NCI-H146 treated with DMSO at 0.1 percent for 48 hours (cell line): ENCODE data around the gene ID3.
"Not testable (repeated sequence)": the region's sequence is repeated elsewhere in the genome, so short reads cannot be mapped to it uniquely, and the experiment has no call there.

Experiments
- DNase-seq: peaks from one replicate; lab custom pipeline; 2025; ENCODE audit not compliant: unreplicated experiment; lab: John Stamatoyannopoulos, UW

ID3 gene

GRCh38 chr1:23589585-23589986 lies 30.3 kb upstream of the ID3 start:
- DNase-seq, result no peak

DNA sequence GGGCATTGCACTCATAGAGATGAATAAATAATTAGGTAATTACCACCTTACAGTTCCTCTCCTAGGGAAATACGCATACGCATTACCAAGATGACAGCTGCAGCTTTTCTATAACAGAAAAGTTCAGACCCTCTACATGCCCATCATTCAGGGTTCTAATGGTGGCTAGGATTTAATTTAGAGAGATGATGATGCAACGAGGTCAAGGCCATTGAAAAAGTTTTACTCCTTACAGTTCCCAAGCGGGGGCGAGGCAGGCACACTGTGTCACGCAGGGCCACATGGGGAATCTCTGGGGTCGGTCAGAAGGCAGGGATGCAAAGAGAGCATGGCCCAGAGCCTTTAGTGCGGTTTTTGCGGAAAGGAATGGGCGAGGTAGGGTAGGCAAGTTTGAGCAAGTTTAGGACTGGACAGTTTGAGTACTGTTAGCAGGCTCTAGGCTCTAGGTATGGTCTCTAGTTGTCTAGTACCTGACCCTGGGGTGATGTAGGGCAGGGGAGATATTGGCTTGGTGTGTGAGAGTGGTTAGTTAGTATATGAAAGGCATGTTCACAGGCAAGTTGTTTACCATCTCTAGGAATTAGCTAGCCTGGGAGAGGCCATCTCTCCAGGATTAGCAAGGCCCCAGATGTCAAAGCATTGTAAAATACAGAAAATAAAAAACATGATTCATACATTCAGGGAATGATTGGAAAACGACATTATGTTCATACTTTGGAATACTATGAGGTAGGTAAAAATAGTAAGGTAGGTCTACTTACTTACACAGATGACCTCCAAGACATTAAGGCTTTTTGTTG lies 29.6 kb upstream of the ID3 start:
- no peak for DNase-seq

DNA sequence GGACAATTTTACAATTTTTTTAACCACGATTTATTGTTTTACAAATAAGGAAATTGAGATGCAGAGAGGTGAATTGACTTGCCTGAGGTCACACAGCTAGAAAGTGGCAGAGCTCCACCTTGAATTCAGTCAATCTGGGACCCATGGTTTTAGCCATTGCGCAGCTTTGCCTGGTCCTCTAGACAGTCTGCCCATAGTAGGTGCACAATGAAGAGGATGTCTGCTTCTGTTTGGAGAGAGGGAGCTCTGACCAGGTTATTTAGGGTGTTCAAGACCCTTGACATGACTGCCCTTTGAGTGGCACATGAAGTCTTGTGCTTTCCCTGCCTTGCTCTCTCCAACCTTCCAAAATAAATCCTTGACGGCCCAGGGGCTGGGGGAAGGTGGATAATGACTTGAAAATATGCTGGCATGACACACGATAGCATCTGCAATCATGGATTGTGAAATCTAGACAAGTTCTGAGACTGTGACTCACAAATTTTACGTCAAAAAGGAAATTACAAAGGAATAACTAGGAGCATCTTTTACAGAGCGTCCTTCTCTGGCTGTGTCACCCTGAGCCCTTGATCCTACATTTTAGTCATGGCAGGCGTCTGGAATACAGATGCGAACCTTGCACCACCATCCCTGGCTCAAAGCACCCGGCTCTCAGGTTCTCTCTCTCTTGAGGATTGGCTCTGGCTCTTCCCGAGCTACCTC lies 26.2 kb upstream of the ID3 start:
- DNase-seq, result no peak

- DNase-seq, result not testable (repeated sequence)
Measured at GRCh38 chr1:23583727-23584126, 24.4 kb upstream of the ID3 start.

GRCh38 chr1:23582820-23583219 lies 23.5 kb upstream of the ID3 start:
- DNase-seq, result no peak

- DNase-seq, result no peak
Measured at GRCh38 chr1:23581219-23581618, 21.9 kb upstream of the ID3 start.

GRCh38 chr1:23578997-23579363 lies 19.7 kb upstream of the ID3 start:
- no peak for DNase-seq

GRCh38 chr1:23578311-23578996 lies 19.2 kb upstream of the ID3 start:
- no peak for DNase-seq

GRCh38 chr1:23577056-23578004 lies 18.0 kb upstream of the ID3 start:
- DNase-seq, result no peak

GRCh38 chr1:23576338-23577055 lies 17.2 kb upstream of the ID3 start:
- DNase-seq, result no peak

GRCh38 chr1:23575226-23575810 lies 16.0 kb upstream of the ID3 start:
- no peak for DNase-seq

DNA sequence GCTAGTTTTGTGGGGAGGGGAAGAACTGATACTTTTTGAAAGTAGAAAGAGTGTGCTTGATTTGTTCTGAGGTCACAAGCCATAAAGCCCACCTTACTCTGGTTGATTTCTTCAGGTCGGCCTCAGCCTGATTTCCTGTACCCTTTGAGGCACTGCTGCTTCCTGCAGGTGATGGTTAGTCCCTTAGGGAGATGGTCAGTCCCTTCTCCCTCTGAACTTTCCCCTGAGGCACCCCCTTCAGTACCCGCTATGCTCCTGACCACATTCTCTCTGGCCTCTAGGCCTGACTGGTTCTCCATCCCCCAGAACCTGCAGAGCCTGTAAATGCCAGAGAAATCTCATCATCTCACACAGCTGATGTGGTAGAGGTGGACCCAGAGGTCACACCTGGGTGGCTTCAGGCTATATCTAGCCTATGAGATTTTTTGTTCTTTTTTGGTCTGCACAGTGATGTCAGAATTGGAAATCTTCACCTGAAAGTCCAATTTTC lies 15.0 kb upstream of the ID3 start:
- no peak for DNase-seq

- no peak for DNase-seq
Measured at GRCh38 chr1:23573574-23574182, 14.4 kb upstream of the ID3 start.

DNA sequence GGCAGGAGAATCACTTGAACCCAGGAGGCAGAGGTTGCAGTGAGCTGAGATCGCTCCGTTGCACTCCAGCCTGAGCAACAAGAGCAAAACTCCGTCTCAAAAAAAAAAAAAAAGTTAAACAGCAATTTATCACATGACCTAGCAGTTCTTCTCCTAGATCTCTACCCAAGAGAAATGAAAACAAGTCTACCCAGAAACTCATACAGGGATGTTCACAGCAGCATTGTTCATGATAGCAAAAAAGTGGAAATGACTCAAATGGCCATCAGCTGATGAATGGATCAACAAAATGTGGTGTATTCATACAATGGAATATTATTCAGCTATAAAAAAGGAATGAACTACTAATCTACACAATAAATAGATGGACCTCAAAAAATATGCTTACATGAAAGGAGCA lies 12.2 kb upstream of the ID3 start:
- no peak for DNase-seq

GRCh38 chr1:23570001-23570691 lies 10.8 kb upstream of the ID3 start:
- no peak for DNase-seq

DNA sequence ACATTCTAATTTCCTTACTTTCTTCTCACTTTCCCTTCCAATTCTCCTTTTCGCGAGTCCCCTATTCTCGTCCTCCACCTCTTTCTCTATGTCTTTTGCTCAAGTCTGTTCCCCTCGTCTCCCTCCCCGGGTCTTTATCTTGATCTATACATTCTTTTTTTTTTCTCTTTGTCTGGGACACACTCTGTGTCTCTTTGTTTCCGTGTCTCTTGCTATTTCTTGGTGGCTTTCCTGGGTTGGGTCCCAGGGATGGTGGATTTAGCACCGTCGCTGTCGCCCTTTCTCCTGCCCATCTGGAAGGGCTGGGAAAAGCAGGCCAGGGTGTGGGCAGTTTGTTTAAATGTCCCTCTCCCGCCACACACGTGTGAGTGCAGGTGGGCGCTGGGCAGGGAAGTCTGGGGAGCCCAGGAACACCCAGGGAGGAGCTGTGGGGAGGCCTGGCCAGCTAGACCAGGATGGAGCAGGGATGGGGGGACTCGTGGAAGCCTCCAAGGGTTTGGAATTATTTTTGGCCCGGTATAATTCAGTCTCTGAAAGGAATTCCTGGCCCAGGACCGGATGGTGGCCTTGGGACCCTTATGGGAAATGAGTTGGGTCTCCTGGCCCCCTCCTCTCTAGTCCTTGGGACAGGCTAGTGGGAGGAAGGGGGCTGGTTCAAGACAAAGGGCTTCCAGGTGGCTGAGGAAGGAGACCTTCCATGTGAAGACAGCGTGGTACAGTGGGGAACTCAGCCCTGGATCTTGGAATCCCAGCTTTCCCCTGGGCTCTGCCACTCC lies 9.5 kb upstream of the ID3 start:
- no peak for DNase-seq

- DNase-seq, result no peak
Measured at GRCh38 chr1:23567996-23568607, 8.8 kb upstream of the ID3 start.

DNA sequence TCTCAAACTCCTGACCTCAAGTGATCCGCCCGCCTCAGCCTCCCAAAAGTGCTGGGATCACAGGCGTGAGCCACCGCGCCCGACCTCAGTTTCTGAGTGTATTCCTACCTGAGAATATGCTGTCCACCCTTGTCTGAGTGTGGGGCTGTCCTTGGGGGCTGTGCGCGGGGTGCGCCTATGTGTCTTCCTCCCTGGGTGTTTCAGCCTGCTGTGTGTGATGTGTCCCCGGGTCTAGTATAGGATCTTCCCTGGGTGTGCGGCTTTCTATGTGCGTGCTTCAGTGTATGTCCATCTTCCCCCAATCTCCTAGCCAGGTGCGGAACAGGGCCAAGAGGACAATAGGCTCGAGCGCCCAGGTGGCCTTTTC lies 8.3 kb upstream of the ID3 start:
- DNase-seq, result no peak
